ENCODE results near the gene VAMP1.

GRCh38 chr12:6461401-6462233, 8.9 kb downstream of the VAMP1 start:
- TF ChIP-seq CTCF (IDR thresholded peaks at IDR 0.05; ENCODE audit: low read depth, low read length, poor library complexity, severe bottlenecking): no peak
- no peak for TF ChIP-seq EZH2phosphoT487 (IDR thresholded peaks at IDR 0.05; ENCODE audit: borderline replicate concordance, low read length)
